Measurements from ENCODE around the gene CXCL12. TPM values are rescaled to one million over a fixed set of nuclear protein-coding genes. Genes with fewer than 3 reads are reported as not detected.

CXCL12 gene
- total RNA-seq, 1 donor from 2014 or later: 0.97 TPM

DNA sequence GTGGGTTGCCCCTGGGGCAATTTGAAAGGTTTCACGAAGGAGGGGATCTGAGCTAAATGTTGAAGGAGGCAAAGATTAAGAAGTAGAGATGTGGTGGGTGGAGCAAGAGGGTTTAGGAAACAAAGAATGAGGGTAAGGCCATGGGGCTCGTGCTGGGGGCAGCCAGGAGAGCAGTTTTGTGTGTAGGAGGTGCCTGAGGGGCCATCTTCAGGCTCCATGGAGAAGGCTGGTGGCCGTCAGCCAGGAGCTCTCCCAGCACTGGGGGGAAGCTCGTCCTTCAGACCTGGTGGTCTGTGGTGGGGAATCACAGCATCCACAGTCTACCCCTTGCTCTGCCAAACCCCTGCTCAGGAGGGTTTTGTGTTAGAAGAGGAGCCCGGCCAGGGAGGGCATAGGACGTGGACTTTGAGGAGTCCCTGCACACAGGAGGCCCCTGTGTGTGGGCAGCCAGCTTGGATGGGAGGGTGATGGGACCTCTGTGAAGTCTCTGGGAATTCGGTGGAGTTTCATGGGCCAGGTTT is 11.8 kb upstream of the CXCL12 start:
- no peak overlapping the region for H3K4me3 Mint-ChIP-seq (ENCODE audit: unreplicated experiment)
- H3K9me3 Mint-ChIP-seq (ENCODE audit: unreplicated experiment): no peaks in the 10 kb centered on the region
- H3K4me1 Mint-ChIP-seq (ENCODE audit: unreplicated experiment): no peaks in the 10 kb centered on the region
- no peak for DNase-seq (ENCODE audit: low spot score)
- H3K36me3 Mint-ChIP-seq (ENCODE audit: low read depth, unreplicated experiment): no peaks in the 10 kb centered on the region
- no peak overlapping the region for H3K27ac Mint-ChIP-seq (ENCODE audit: unreplicated experiment)
- TF ChIP-seq, protein P1, sequence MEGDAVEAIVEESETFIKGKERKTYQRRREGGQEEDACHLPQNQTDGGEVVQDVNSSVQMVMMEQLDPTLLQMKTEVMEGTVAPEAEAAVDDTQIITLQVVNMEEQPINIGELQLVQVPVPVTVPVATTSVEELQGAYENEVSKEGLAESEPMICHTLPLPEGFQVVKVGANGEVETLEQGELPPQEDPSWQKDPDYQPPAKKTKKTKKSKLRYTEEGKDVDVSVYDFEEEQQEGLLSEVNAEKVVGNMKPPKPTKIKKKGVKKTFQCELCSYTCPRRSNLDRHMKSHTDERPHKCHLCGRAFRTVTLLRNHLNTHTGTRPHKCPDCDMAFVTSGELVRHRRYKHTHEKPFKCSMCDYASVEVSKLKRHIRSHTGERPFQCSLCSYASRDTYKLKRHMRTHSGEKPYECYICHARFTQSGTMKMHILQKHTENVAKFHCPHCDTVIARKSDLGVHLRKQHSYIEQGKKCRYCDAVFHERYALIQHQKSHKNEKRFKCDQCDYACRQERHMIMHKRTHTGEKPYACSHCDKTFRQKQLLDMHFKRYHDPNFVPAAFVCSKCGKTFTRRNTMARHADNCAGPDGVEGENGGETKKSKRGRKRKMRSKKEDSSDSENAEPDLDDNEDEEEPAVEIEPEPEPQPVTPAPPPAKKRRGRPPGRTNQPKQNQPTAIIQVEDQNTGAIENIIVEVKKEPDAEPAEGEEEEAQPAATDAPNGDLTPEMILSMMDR (IDR thresholded peaks at IDR 0.05; ENCODE audit: unreplicated experiment): no peak
- peaks cover 11% of the 10 kb centered on the region for H3K27me3 Mint-ChIP-seq (ENCODE audit: unreplicated experiment)

- Mint-ChIP-seq H3K27ac (ENCODE audit: unreplicated experiment) (no peak overlapping the region), H3K36me3 (ENCODE audit: low read depth, unreplicated experiment) (no peaks in the 10 kb centered on the region), H3K27me3 (ENCODE audit: unreplicated experiment) (peaks cover 11% of the 10 kb centered on the region), H3K9me3 (ENCODE audit: unreplicated experiment) (no peaks in the 10 kb centered on the region), H3K4me1 (ENCODE audit: unreplicated experiment) (no peaks in the 10 kb centered on the region), H3K4me3 (ENCODE audit: unreplicated experiment) (no peak overlapping the region)
- DNase-seq (ENCODE audit: low spot score): no peak
- TF ChIP-seq, protein P1 (IDR thresholded peaks at IDR 0.05; ENCODE audit: unreplicated experiment): no peak
Measured at GRCh38 chr10:44395902-44396670, 11.2 kb upstream of the CXCL12 start.

DNA sequence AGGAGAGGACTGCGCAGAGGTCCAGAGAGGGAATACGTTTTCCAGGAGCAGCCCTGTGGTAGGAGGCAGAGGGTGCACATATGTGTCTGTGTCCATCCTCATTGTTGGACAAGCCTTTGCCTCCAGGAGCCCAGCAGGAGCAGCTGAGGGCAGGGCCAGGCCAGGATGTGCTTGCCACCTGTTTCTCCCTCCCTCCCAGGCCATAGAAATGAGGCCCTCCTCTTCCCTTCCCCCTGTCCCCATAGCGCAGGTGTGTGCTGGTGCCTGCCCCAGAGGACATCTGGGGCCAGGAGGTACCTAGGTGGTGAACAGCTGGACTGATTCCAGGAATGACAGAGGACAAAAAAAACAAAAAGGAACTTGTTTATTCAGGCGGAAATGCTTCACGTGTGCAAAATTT is 10.5 kb upstream of the CXCL12 start:
- TF ChIP-seq, protein P1 (IDR thresholded peaks at IDR 0.05; ENCODE audit: unreplicated experiment): no peak
- no peak for DNase-seq (ENCODE audit: low spot score)
- Mint-ChIP-seq H3K9me3 (ENCODE audit: unreplicated experiment) (no peaks in the 10 kb centered on the region), H3K4me3 (ENCODE audit: unreplicated experiment) (no peak overlapping the region), H3K4me1 (ENCODE audit: unreplicated experiment) (no peaks in the 10 kb centered on the region), H3K27me3 (ENCODE audit: unreplicated experiment) (peaks cover 11% of the 10 kb centered on the region), H3K27ac (ENCODE audit: unreplicated experiment) (no peak overlapping the region), H3K36me3 (ENCODE audit: low read depth, unreplicated experiment) (no peaks in the 10 kb centered on the region)

DNA sequence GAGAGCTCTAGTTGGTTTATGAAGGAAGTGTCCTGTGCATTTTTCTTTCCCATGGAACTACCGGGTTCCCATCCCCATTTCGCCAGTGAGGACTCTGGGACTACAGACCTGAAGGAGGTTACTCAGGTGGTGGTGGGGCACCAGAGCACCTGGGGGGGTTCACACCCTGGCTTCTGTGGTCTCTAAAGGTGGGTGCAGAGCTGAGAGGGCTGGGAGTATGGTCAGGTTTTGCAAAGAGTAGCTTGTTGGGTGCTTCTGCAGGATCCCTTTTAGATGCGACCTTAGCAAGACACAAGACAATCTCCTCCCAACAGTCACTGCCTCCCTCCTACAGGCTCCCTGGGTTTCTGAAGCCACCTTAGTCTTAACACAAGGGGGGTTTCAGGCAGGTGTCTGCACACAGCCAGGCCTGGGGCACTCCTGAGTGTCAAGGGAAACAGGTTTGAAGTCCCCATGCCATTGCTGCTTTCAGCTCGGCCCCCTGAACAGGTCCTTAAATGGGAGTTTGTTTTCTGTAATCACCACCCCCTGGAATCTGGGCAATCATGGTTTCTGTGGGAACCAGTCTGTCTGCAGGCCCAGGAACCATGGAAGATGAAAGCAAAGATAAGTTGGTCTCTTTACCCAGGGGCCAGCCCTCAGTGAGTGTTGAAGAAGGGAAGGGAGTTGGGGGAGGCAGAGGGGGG is 9.9 kb upstream of the CXCL12 start:
- peaks cover 6% of the 10 kb centered on the region for H3K27me3 Mint-ChIP-seq (ENCODE audit: unreplicated experiment)

More for the DNA sequence above, 9.9 kb upstream of the CXCL12 start:
- no peaks in the 10 kb centered on the region for H3K9me3 Mint-ChIP-seq (ENCODE audit: unreplicated experiment)
- TF ChIP-seq, protein P1 (IDR thresholded peaks at IDR 0.05; ENCODE audit: unreplicated experiment): no peak
- no peak overlapping the region for H3K4me3 Mint-ChIP-seq (ENCODE audit: unreplicated experiment)
- no peaks in the 10 kb centered on the region for H3K4me1 Mint-ChIP-seq (ENCODE audit: unreplicated experiment)
- H3K27ac Mint-ChIP-seq (ENCODE audit: unreplicated experiment): no peak overlapping the region
- no peaks in the 10 kb centered on the region for H3K36me3 Mint-ChIP-seq (ENCODE audit: low read depth, unreplicated experiment)
- no peak for DNase-seq (ENCODE audit: low spot score)

Measured in endothelial cell (in vitro differentiated cells).